ENCODE results near the gene TRIM14. TPM values are rescaled to one million over a fixed set of nuclear protein-coding genes. Genes with fewer than 3 reads are reported as not detected.
A peak's percentile ranks its signal among the peaks of the same experiment; 100 is the strongest.

The TRIM14 gene
- total RNA-seq, 3 donors from 2014 or later (not counting 1 experiment from before 2014, with no cell fraction given) = 45.1 to 66.5 (median 65.3) TPM

GRCh38 chr9:98095401-98095800 is 23.6 kb downstream of the TRIM14 start:
- peaks cover 47% of the 10 kb centered on the region for H3K36me3 ChIP-seq (ENCODE audit: control insufficient read depth, insufficient read depth, low read length)
- Mint-ChIP-seq H3K36me3 (peaks cover 16% of the 10 kb centered on the region), H3K4me3 (no peak overlapping the region), H3K9me3 (no peaks in the 10 kb centered on the region), H3K27me3 (ENCODE audit: low read depth in 2 of 2) (no peaks in the 10 kb centered on the region), H3K4me1 (peaks cover 20 to 47% of the 10 kb centered on the region in 2 donors), H3K27ac (no peak overlapping the region)
- intact Hi-C loops (cut with micrococcal nuclease) = no loop called here
- H3K4me3 ChIP-seq (ENCODE audit: low read length) = no peak overlapping the region
- no peak for DNase-seq
- H3K27me3 ChIP-seq (ENCODE audit: control insufficient read depth, insufficient read depth, low read length) = no peaks in the 10 kb centered on the region
- no peak for TF ChIP-seq CTCF (IDR thresholded peaks at IDR 0.05)
- no peak overlapping the region for H3K27ac ChIP-seq (ENCODE audit: low read length)
- WGBS (ENCODE audit: insufficient coverage) = 93% methylated on average over 7 of the region's 7 CpGs
- H3K4me1 ChIP-seq (ENCODE audit: control insufficient read depth, insufficient read depth, low read length) = peaks cover 21% of the 10 kb centered on the region
- no peak for ATAC-seq
- no peaks in the 10 kb centered on the region for H3K9me3 ChIP-seq (ENCODE audit: control insufficient read depth, insufficient read depth, low read length)

DNA sequence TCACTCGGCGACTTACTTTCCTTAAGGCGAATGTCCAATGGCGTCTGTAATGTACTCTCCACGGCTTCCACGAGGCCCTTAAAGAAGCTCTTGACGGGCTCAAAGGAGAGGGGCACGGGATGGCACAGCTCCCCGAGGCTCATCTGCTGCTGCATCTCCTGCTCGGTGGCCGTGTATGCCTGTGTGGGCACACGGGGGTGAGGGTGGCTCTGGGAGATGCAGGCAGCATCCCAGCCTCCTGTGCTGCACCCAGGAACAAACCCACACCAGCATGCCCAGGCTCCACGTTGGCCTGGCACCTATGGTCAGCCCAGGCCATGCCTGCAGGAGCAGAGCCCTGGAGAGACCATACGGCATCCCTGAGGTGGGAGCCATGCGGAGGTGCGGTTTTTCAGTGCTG is 24.2 kb downstream of the TRIM14 start:
- TF ChIP-seq CTCF (IDR thresholded peaks at IDR 0.05) = no peak
- Histone ChIP-seq H3K27me3 (ENCODE audit: control insufficient read depth, insufficient read depth, low read length) (no peaks in the 10 kb centered on the region), H3K27ac (ENCODE audit: low read length) (no peak overlapping the region), H3K4me3 (ENCODE audit: low read length) (no peak overlapping the region), H3K4me1 (ENCODE audit: control insufficient read depth, insufficient read depth, low read length) (peaks cover 17% of the 10 kb centered on the region), H3K9me3 (ENCODE audit: control insufficient read depth, insufficient read depth, low read length) (no peaks in the 10 kb centered on the region), H3K36me3 (ENCODE audit: control insufficient read depth, insufficient read depth, low read length) (peaks cover 50% of the 10 kb centered on the region)
- peaks cover 15 to 46% of the 10 kb centered on the region in 2 donors for H3K4me1 Mint-ChIP-seq
- no peak overlapping the region for H3K27ac Mint-ChIP-seq
- H3K27me3 Mint-ChIP-seq (ENCODE audit: low read depth in 2 of 2) = no peaks in the 10 kb centered on the region
- ATAC-seq = no peak
- no peaks in the 10 kb centered on the region for H3K9me3 Mint-ChIP-seq
- intact Hi-C loops (cut with micrococcal nuclease) = no loop called here
- WGBS (ENCODE audit: insufficient coverage) = 96% methylated on average over 16 of the region's 16 CpGs
- no peak for DNase-seq
- peaks cover 16% of the 10 kb centered on the region for H3K36me3 Mint-ChIP-seq
- H3K4me3 Mint-ChIP-seq = no peak overlapping the region

- peak overlapping the region; percentile 43 to 83 for H3K27ac Mint-ChIP-seq
- ATAC-seq (no peak), DNase-seq (no peak)
- H3K9me3 Mint-ChIP-seq = no peaks in the 10 kb centered on the region
- no peak for TF ChIP-seq CTCF (IDR thresholded peaks at IDR 0.05)
- H3K36me3 Mint-ChIP-seq = peaks cover 16% of the 10 kb centered on the region
- H3K4me1 Mint-ChIP-seq = peaks cover 11 to 45% of the 10 kb centered on the region in 2 donors
- H3K4me3 ChIP-seq (ENCODE audit: low read length) = no peak overlapping the region
- H3K9me3 ChIP-seq (ENCODE audit: control insufficient read depth, insufficient read depth, low read length) = no peaks in the 10 kb centered on the region
- H3K27me3 Mint-ChIP-seq (ENCODE audit: low read depth in 2 of 2) = no peaks in the 10 kb centered on the region
- 94% methylated on average over 4 of the region's 4 CpGs for WGBS (ENCODE audit: insufficient coverage)
- intact Hi-C loops (cut with micrococcal nuclease) = no loop called here
- H3K27ac ChIP-seq (ENCODE audit: low read length) = no peak overlapping the region
- no peak overlapping the region for H3K4me3 Mint-ChIP-seq
- H3K36me3 ChIP-seq (ENCODE audit: control insufficient read depth, insufficient read depth, low read length) = peaks cover 47% of the 10 kb centered on the region
- peaks cover 12% of the 10 kb centered on the region for H3K4me1 ChIP-seq (ENCODE audit: control insufficient read depth, insufficient read depth, low read length)
- H3K27me3 ChIP-seq (ENCODE audit: control insufficient read depth, insufficient read depth, low read length) = no peaks in the 10 kb centered on the region
These were observed 24.7 kb downstream of the TRIM14 start for GRCh38 chr9:98094316-98094715.

DNA sequence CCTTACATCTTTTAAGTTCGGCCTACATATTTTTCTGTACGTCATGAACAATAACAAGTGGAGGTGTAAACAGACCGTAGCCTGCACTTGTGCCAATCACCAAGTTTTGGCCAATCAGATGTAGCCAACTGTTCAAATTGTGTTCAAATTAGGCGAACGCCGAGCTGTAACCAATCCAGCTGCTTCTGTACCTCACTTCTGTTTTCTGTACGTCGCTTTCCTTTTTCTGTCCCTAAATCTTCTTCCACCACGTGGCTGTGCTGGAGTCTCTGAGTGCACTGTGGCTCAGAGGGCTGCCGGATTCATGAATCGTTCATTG is 26.4 kb downstream of the TRIM14 start:
- H3K36me3 ChIP-seq (ENCODE audit: control insufficient read depth, insufficient read depth, low read length) = peaks cover 35% of the 10 kb centered on the region
- no peaks in the 10 kb centered on the region for H3K27me3 ChIP-seq (ENCODE audit: control insufficient read depth, insufficient read depth, low read length)
- no peak overlapping the region for H3K27ac ChIP-seq (ENCODE audit: low read length)
- no peak overlapping the region for H3K4me3 ChIP-seq (ENCODE audit: low read length)
- no peaks in the 10 kb centered on the region for H3K27me3 Mint-ChIP-seq (ENCODE audit: low read depth in 2 of 2)
- ATAC-seq (no peak), DNase-seq (peak in 1 of 2 donors; percentile 73)
- TF ChIP-seq CTCF (IDR thresholded peaks at IDR 0.05) = no peak
- peaks cover 10 to 42% of the 10 kb centered on the region in 2 donors for H3K4me1 Mint-ChIP-seq
- H3K27ac Mint-ChIP-seq = no peak overlapping the region
- no peaks in the 10 kb centered on the region for H3K4me1 ChIP-seq (ENCODE audit: control insufficient read depth, insufficient read depth, low read length)
- H3K9me3 ChIP-seq (ENCODE audit: control insufficient read depth, insufficient read depth, low read length) = no peaks in the 10 kb centered on the region
- WGBS (ENCODE audit: insufficient coverage) = 90% methylated on average over 11 of the region's 11 CpGs
- intact Hi-C loops (cut with micrococcal nuclease) = no loop called here
- peaks cover 13% of the 10 kb centered on the region for H3K36me3 Mint-ChIP-seq
- no peaks in the 10 kb centered on the region for H3K9me3 Mint-ChIP-seq
- no peak overlapping the region for H3K4me3 Mint-ChIP-seq
